ENCODE measurements around the gene SLCO3A1.

SLCO3A1 gene

GRCh38 chr15:92128788-92129187 is 275.3 kb downstream of the SLCO3A1 start:
- DNase-seq (ENCODE audit: low read depth in 2 of 2) = no peak

GRCh38 chr15:92130244-92130643 is 276.7 kb downstream of the SLCO3A1 start:
- DNase-seq (ENCODE audit: low read depth in 2 of 2) = no peak

- DNase-seq (ENCODE audit: low read depth in 2 of 2) = no peak
Observed at GRCh38 chr15:92130906-92131305, 277.4 kb downstream of the SLCO3A1 start.

- no peak for DNase-seq (ENCODE audit: low read depth in 2 of 2)
Observed at GRCh38 chr15:92132982-92133755, 279.7 kb downstream of the SLCO3A1 start.

- no peak for DNase-seq (ENCODE audit: low read depth in 2 of 2)
Observed at GRCh38 chr15:92140796-92141195, 287.3 kb downstream of the SLCO3A1 start.

- DNase-seq (ENCODE audit: low read depth in 2 of 2) = no peak
Observed at GRCh38 chr15:92141607-92142006, 288.1 kb downstream of the SLCO3A1 start.

- no peak for DNase-seq (ENCODE audit: low read depth in 2 of 2)
Observed at GRCh38 chr15:92142242-92143232, 289.0 kb downstream of the SLCO3A1 start.

GRCh38 chr15:92143765-92144164 is 290.3 kb downstream of the SLCO3A1 start:
- DNase-seq (ENCODE audit: low read depth in 2 of 2) = no peak

GRCh38 chr15:92146511-92147150 is 293.1 kb downstream of the SLCO3A1 start:
- no peak for DNase-seq (ENCODE audit: low read depth in 2 of 2)

GRCh38 chr15:92149029-92149428 is 295.5 kb downstream of the SLCO3A1 start:
- no peak for DNase-seq (ENCODE audit: low read depth in 2 of 2)

GRCh38 chr15:92149465-92149864 is 296.0 kb downstream of the SLCO3A1 start:
- no peak for DNase-seq (ENCODE audit: low read depth in 2 of 2)

GRCh38 chr15:92151168-92151567 is 297.7 kb downstream of the SLCO3A1 start:
- DNase-seq (ENCODE audit: low read depth in 2 of 2) = no peak

GRCh38 chr15:92151741-92152140 is 298.2 kb downstream of the SLCO3A1 start:
- DNase-seq (ENCODE audit: low read depth in 2 of 2) = no peak

- DNase-seq (ENCODE audit: low read depth in 2 of 2) = no peak
Observed at GRCh38 chr15:92152983-92153382, 299.5 kb downstream of the SLCO3A1 start.

- DNase-seq (ENCODE audit: low read depth in 2 of 2) = no peak
Observed at GRCh38 chr15:92153620-92154019, 300.1 kb downstream of the SLCO3A1 start.

- DNase-seq (ENCODE audit: low read depth in 2 of 2) = no peak
Observed at GRCh38 chr15:92155934-92156333, 302.4 kb downstream of the SLCO3A1 start.

GRCh38 chr15:92157666-92158298 is 304.3 kb downstream of the SLCO3A1 start:
- DNase-seq (ENCODE audit: low read depth in 2 of 2) = no peak

- DNase-seq (ENCODE audit: low read depth in 2 of 2) = peak in 1 of 2 donors; percentile 9
Observed at GRCh38 chr15:92158426-92158825, 304.9 kb downstream of the SLCO3A1 start.

- DNase-seq (ENCODE audit: low read depth in 2 of 2) = no peak
Observed at GRCh38 chr15:92159481-92159880, 306.0 kb downstream of the SLCO3A1 start.

GRCh38 chr15:92159906-92160841 is 306.7 kb downstream of the SLCO3A1 start:
- no peak for DNase-seq (ENCODE audit: low read depth in 2 of 2)
